ENCODE measurements around the gene RNF223. TPM values are rescaled to one million over a fixed set of nuclear protein-coding genes. Genes with fewer than 3 reads are reported as not detected.

The RNF223 gene
- total RNA-seq, 1 experiment from 2014 or later, result 6.3 TPM

GRCh38 chr1:1046767-1047166, 27.3 kb downstream of the RNF223 start:
- POLR2A ChIA-PET, result no interaction called here
- peaks cover 19 to 41% of the 10 kb centered on the region in 2 experiments; a peak in 3 of 4 replicates for H3K36me3 ChIP-seq (ENCODE audit: control insufficient read depth in 1 of 2, insufficient read depth in 2 of 2, low read length in 2 of 2)
- no peaks in the 10 kb centered on the region for H3K4me1 ChIP-seq (ENCODE audit: control insufficient read depth in 1 of 2, insufficient read depth in 2 of 2, low read length in 2 of 2)
- H3K4me3 ChIP-seq (replicated peaks in 1 of 2; ENCODE audit: low read depth in 1 of 2, low read length in 2 of 2), result no peak overlapping the region
- no peaks in the 10 kb centered on the region for H3K9me3 ChIP-seq (ENCODE audit: control insufficient read depth in 1 of 2, insufficient read depth in 1 of 2, low read depth in 1 of 2, low read length in 2 of 2)
- DNase-seq (ENCODE audit: low read depth, low spot score) (no peak), ATAC-seq (no peak)
- H2AFZ ChIP-seq (ENCODE audit: low read depth, low read length, poor library complexity, severe bottlenecking), result no peak overlapping the region
- CTCF ChIA-PET, result no interaction called here
- H4K20me1 ChIP-seq (ENCODE audit: insufficient read depth), result no peaks in the 10 kb centered on the region
- RAD21 ChIA-PET (ENCODE audit: low non-redundant PET in 1 of 2, low total read pairs in 2 of 2, uncharacterized antibody in 2 of 2, unreplicated experiment in 2 of 2), result no interaction called here
- TF ChIP-seq EGR1 (IDR thresholded peaks at IDR 0.05; ENCODE audit: low read depth), result no peak
- TF ChIP-seq TCF7L2 (IDR thresholded peaks at IDR 0.05; ENCODE audit: borderline replicate concordance, extremely low read depth, insufficient read depth, insufficient read length), result no peak
- no peak for TF ChIP-seq RAD21 (IDR thresholded peaks at IDR 0.05; ENCODE audit: low read depth)
- TF ChIP-seq ATF3 (IDR thresholded peaks at IDR 0.05), result no peak
- no peaks in the 10 kb centered on the region for H3K9me2 ChIP-seq (ENCODE audit: insufficient read depth)
- no TSS peak for BruUV-seq (replicated peaks)
- no peak overlapping the region for H3K4me2 ChIP-seq (ENCODE audit: low read length)
- no peak overlapping the region for H3K27ac ChIP-seq (ENCODE audit: low read depth, low read length)
- intact Hi-C loops (cut with micrococcal nuclease), result no loop called here
- peaks cover 16% of the 10 kb centered on the region; the same call in 1 of the 2 replicates for H3K79me2 ChIP-seq (ENCODE audit: insufficient read depth, low read length)
- no peaks in the 10 kb centered on the region for H3K27me3 ChIP-seq (ENCODE audit: insufficient read depth, low read length)
- H3K9ac ChIP-seq (ENCODE audit: low read length), result no peak overlapping the region

GRCh38 chr1:1046243-1046642, 27.9 kb downstream of the RNF223 start:
- Histone ChIP-seq H3K27ac (ENCODE audit: low read depth, low read length) (no peak overlapping the region), H3K4me3 (replicated peaks in 1 of 2; ENCODE audit: low read depth in 1 of 2, low read length in 2 of 2) (no peak overlapping the region), H3K27me3 (ENCODE audit: insufficient read depth, low read length) (no peaks in the 10 kb centered on the region), H3K9ac (ENCODE audit: low read length) (no peak overlapping the region), H3K36me3 (ENCODE audit: control insufficient read depth in 1 of 2, insufficient read depth in 2 of 2, low read length in 2 of 2) (peaks cover 19 to 37% of the 10 kb centered on the region in 2 experiments; a peak in 3 of 4 replicates), H4K20me1 (ENCODE audit: insufficient read depth) (no peaks in the 10 kb centered on the region), H2AFZ (ENCODE audit: low read depth, low read length, poor library complexity, severe bottlenecking) (no peak overlapping the region), H3K9me3 (ENCODE audit: control insufficient read depth in 1 of 2, insufficient read depth in 1 of 2, low read depth in 1 of 2, low read length in 2 of 2) (no peaks in the 10 kb centered on the region), H3K79me2 (ENCODE audit: insufficient read depth, low read length) (peaks cover 20% of the 10 kb centered on the region; the same call in 1 of the 2 replicates), H3K9me2 (ENCODE audit: insufficient read depth) (no peaks in the 10 kb centered on the region), H3K4me1 (ENCODE audit: control insufficient read depth in 1 of 2, insufficient read depth in 2 of 2, low read length in 2 of 2) (no peaks in the 10 kb centered on the region), H3K4me2 (ENCODE audit: low read length) (no peak overlapping the region)
- BruUV-seq (replicated peaks), result TSS peak; percentile 31
- ChIA-PET RAD21 (ENCODE audit: low non-redundant PET in 1 of 2, low total read pairs in 2 of 2, uncharacterized antibody in 2 of 2, unreplicated experiment in 2 of 2) (no interaction called here), CTCF (no interaction called here), POLR2A (no interaction called here)
- ATAC-seq (no peak), DNase-seq (ENCODE audit: low read depth, low spot score) (no peak)
- intact Hi-C loops (cut with micrococcal nuclease), result no loop called here
- TF ChIP-seq MAX (IDR thresholded peaks at IDR 0.05) (no peak), TCF7L2 (IDR thresholded peaks at IDR 0.05; ENCODE audit: borderline replicate concordance, extremely low read depth, insufficient read depth, insufficient read length) (no peak), FOSL1 (IDR thresholded peaks at IDR 0.05; ENCODE audit: low read depth) (no peak), ZNF274 (IDR thresholded peaks at IDR 0.05; ENCODE audit: low read depth, low read length) (no peak), REST (IDR thresholded peaks at IDR 0.05; ENCODE audit: low read depth) (no peak), ELF1 (IDR thresholded peaks at IDR 0.05; ENCODE audit: borderline replicate concordance, low read depth) (no peak), ZBTB33 (IDR thresholded peaks at IDR 0.05; ENCODE audit: extremely low read depth, insufficient replicate concordance, low read length) (no peak), SRF (IDR thresholded peaks at IDR 0.05; ENCODE audit: low read depth) (no peak), RAD21 (IDR thresholded peaks at IDR 0.05; ENCODE audit: low read depth) (no peak)
